HEK293T (cell line): ENCODE results near the gene ARHGDIG.

Experiments
- ARNT ChIP-seq: fragments of 450-650 bp; IDR thresholded peaks from 2 replicates; pipeline ENCODE4 v1.6.1; 2017; ENCODE audit warnings: mild to moderate bottlenecking
- BHLHE40 ChIP-seq: fragments of 450-650 bp; IDR thresholded peaks from 2 replicates; pipeline ENCODE4 v1.6.1; 2016; ENCODE audit warnings: mild to moderate bottlenecking, moderate library complexity, borderline replicate concordance
- FOXK2 ChIP-seq: fragments of 450-650 bp; IDR thresholded peaks from 2 replicates; pipeline ENCODE4 v1.6.1; 2016; ENCODE audit warnings: mild to moderate bottlenecking
- NFRKB ChIP-seq: fragments of 450-650 bp; IDR thresholded peaks from 2 replicates; pipeline ENCODE4 v1.6.1; 2016; ENCODE audit warnings: mild to moderate bottlenecking, moderate library complexity
- TARDBP ChIP-seq: fragments of 450-650 bp; IDR thresholded peaks from 2 replicates; pipeline ENCODE4 v1.6.1; 2016

DNA sequence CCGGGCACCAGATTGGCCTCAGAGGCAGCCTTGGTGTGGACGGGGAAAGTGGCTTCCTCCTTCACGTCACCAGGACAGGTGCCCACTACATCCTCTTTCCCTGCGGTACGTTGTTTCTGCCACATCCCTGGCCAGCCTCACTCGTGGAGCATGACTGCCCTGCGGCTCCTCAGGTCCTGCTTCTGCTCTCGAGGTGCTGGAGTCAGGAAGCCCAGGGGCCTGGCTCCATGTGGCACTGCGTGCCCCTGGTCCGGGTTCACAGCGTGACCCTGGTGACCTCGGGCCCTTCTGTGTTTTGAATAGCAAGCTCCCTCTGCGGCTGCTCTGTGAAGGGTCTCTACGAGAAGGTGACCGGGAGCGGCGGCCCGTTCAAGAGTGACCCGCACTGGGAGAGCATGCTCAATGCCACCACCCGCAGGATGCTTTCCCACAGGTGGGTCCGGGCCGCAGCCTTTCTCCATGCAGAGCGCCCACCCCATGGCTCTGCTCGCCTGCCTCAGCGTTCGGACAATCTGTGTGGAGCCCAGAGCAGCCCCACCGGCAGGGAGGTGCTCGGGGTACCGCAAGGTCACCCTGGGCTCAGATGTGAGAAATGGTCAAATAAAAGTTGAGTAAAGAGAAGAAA lies 18.2 kb upstream of the ARHGDIG start:
- TF ChIP-seq BHLHE40 (no peak), ARNT (no peak), FOXK2 (no peak), TARDBP (no peak), NFRKB (no peak)
